Stimulated activated CD4-positive, alpha-beta T cell treated with anti-CD3 and anti-CD28 coated beads, Interleukin-2, amount 100 ng/mL, for 24 hours (primary cell): ENCODE measurements around the gene CLIP3.
A peak's percentile ranks its signal among the peaks of the same experiment; 100 is the strongest.
"Not testable (repeated sequence)": the region's sequence is repeated elsewhere in the genome, so short reads cannot be mapped to it uniquely, and the experiment has no call there.

ENCODE experiments used
- DNase-seq, 2 donors: peaks; one replicate each; pipeline ENCODE4 v3.0.0-alpha.2; 2020

Gene CLIP3

GRCh38 chr19:36047835-36048234 is 15.2 kb upstream of the CLIP3 start:
- no peak for DNase-seq

GRCh38 chr19:36046443-36047050 is 13.9 kb upstream of the CLIP3 start:
- DNase-seq, result no peak

GRCh38 chr19:36043952-36044351 is 11.3 kb upstream of the CLIP3 start:
- no peak for DNase-seq

GRCh38 chr19:36041831-36042230 is 9.2 kb upstream of the CLIP3 start:
- DNase-seq, result no peak

- DNase-seq, result not testable (repeated sequence)
These were observed 8.4 kb upstream of the CLIP3 start for GRCh38 chr19:36041092-36041491.

- no peak for DNase-seq
These were observed 7.8 kb upstream of the CLIP3 start for GRCh38 chr19:36040495-36040894.

- no peak for DNase-seq
These were observed 1.4 kb downstream of the CLIP3 start for GRCh38 chr19:36031308-36031707.

- no peak for DNase-seq
These were observed 2.2 kb downstream of the CLIP3 start for GRCh38 chr19:36030264-36031148.

GRCh38 chr19:36028313-36029041 is 4.2 kb downstream of the CLIP3 start:
- DNase-seq, result no peak

- DNase-seq, result no peak
These were observed 5.0 kb downstream of the CLIP3 start for GRCh38 chr19:36027696-36028095.

- no peak for DNase-seq
These were observed 6.4 kb downstream of the CLIP3 start for GRCh38 chr19:36026091-36026876.

GRCh38 chr19:36025541-36025940 is 7.1 kb downstream of the CLIP3 start:
- DNase-seq, result no peak

GRCh38 chr19:36023432-36023831 is 9.2 kb downstream of the CLIP3 start:
- no peak for DNase-seq

GRCh38 chr19:36019061-36019670 is 13.5 kb downstream of the CLIP3 start:
- DNase-seq, result no peak

- DNase-seq, result peak; percentile 100
These were observed 18.4 kb downstream of the CLIP3 start, which contains the start of gene ALKBH6 for GRCh38 chr19:36014012-36014924. Gene ALKBH6 (minus strand): TSS chr19:36014213. CDS start chr19:36013397, 816 bp downstream.

- no peak for DNase-seq
These were observed 19.2 kb downstream of the CLIP3 start for GRCh38 chr19:36013280-36014011.

- no peak for DNase-seq
These were observed 22.3 kb downstream of the CLIP3 start for GRCh38 chr19:36010402-36010801.

GRCh38 chr19:36009633-36010379 is 22.9 kb downstream of the CLIP3 start:
- DNase-seq, result no peak

GRCh38 chr19:36009220-36009619 is 23.5 kb downstream of the CLIP3 start:
- DNase-seq, result peak; percentile 52 to 72
